Mucosa of descending colon (tissue), 3 donors: ENCODE results near the gene RALGAPA2. TPM values are rescaled to one million over a fixed set of nuclear protein-coding genes. Genes with fewer than 3 reads are reported as not detected.

ENCODE experiments used
- ATAC-seq: fragments of 200-7000 bp; cut with Tn5 transposase; one replicate; pipeline ENCODE4 v1.9.1; 2020; ENCODE audit warnings: mild to moderate bottlenecking, moderate library complexity
- DNase-seq, 3 donors: peaks; one replicate each; pipeline ENCODE4 v3.0.0-alpha.2; 2020
- H3K36me3 ChIP-seq: fragments of 200-600 bp; one replicate; pipeline ENCODE4 v1.8.0; 2021; ENCODE audit warnings: low read depth, mild to moderate bottlenecking
- H3K4me1 ChIP-seq: fragments of 200-600 bp; one replicate; pipeline ENCODE4 v1.8.0; 2021; ENCODE audit warnings: low read depth, mild to moderate bottlenecking
- H3K4me3 ChIP-seq: fragments of 200-600 bp; one replicate; pipeline ENCODE4 v1.8.0; 2021; ENCODE audit warnings: mild to moderate bottlenecking
- H3K9me3 ChIP-seq: fragments of 200-600 bp; one replicate; pipeline ENCODE4 v1.8.0; 2021; ENCODE audit warnings: mild to moderate bottlenecking
- intact Hi-C, 2 donors: fragments of 100-400 bp; cut with DNase I in 1 of 2; cut with micrococcal nuclease in 1 of 2; formaldehyde crosslinking; loops; one replicate each; pipeline versions ENCODE4 v1.11.0 to v1.11.1; 2022; cut with DNase I, micrococcal nuclease
- total RNA-seq, 3 donors: library from RNA; stranded (reverse); fragmentation: NEBNext Ultra II Directional in 2 of 3; extraction: Animal tissue kit (Norgen Biotek cat#: 25700) in 2 of 3; gene quantifications; one replicate each; pipeline versions ENCODE4 v1.2.1 to v1.2.4, GENCODE V29; 2021 to 2023
- TF ChIP-seq, protein P1 (sequence below): fragments of 200-600 bp; IDR thresholded peaks from one replicate; pipeline ENCODE4 v1.8.0; 2022; ENCODE audit warnings: antibody characterized with exemption, mild to moderate bottlenecking
- donor health status: DM: no; HTN: no; CAD: no; lungs with moderate emphysema.
- donor health status: DM: no; HTN: no; CAD: no.
- donor health status: DM: no; HTN: yes; CAD: no.

The RALGAPA2 gene
- total RNA-seq, 3 donors from 2014 or later: 46.3 to 85.9 (median 66.9) TPM

DNA sequence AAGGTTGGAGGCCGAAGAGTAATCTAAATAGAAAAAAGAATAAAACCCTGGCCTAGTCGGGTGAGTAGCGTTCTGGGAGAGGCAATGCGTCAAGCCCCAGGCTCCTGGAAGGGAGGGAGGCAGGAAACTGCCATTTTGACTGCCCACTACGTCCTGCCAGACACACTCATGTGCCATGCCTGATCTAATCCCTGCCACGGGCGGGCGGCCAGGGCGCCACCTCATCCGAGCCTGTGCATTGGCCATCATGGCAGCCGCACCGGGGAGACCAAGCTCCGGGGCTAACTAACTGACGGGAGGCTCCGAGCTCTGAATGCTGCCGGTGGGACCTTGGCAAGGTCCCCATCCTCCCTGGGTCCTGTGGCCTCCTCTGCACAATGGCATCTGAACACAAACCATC lies 275.8 kb downstream of the RALGAPA2 start:
- intact Hi-C loops: no loop called here
- Histone ChIP-seq H3K36me3 (no peaks in the 10 kb centered on the region), H3K9me3 (no peaks in the 10 kb centered on the region), H3K4me1 (no peaks in the 10 kb centered on the region), H3K4me3 (no peak overlapping the region)
- DNase-seq: no peak
- TF ChIP-seq, protein P1, sequence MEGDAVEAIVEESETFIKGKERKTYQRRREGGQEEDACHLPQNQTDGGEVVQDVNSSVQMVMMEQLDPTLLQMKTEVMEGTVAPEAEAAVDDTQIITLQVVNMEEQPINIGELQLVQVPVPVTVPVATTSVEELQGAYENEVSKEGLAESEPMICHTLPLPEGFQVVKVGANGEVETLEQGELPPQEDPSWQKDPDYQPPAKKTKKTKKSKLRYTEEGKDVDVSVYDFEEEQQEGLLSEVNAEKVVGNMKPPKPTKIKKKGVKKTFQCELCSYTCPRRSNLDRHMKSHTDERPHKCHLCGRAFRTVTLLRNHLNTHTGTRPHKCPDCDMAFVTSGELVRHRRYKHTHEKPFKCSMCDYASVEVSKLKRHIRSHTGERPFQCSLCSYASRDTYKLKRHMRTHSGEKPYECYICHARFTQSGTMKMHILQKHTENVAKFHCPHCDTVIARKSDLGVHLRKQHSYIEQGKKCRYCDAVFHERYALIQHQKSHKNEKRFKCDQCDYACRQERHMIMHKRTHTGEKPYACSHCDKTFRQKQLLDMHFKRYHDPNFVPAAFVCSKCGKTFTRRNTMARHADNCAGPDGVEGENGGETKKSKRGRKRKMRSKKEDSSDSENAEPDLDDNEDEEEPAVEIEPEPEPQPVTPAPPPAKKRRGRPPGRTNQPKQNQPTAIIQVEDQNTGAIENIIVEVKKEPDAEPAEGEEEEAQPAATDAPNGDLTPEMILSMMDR: no peak
- no peak for ATAC-seq

DNA sequence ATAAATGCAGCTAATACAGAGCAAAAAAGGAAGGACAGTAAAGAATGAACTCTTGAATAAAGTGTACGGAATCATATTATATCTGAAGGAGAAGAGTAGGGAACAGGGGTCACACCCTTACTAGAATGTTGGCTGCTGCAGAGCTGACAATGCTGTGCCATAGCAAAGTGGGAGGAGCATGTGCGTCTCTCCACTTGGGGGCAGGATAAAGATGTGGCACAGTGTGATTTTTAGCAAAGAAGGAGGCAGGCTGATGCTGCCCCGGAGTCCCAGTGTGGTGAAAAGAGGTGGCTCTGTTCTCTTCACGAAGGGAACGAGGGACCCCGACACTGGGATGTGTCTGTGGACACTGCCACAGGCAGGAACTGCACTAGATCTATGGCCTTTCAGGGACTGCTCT lies 277.0 kb downstream of the RALGAPA2 start:
- H3K4me3 ChIP-seq: no peak overlapping the region
- no peaks in the 10 kb centered on the region for H3K9me3 ChIP-seq
- DNase-seq (no peak), ATAC-seq (no peak)
- TF ChIP-seq, protein P1: no peak
- H3K36me3 ChIP-seq: no peaks in the 10 kb centered on the region
- no peaks in the 10 kb centered on the region for H3K4me1 ChIP-seq
- intact Hi-C loops: no loop called here

DNA sequence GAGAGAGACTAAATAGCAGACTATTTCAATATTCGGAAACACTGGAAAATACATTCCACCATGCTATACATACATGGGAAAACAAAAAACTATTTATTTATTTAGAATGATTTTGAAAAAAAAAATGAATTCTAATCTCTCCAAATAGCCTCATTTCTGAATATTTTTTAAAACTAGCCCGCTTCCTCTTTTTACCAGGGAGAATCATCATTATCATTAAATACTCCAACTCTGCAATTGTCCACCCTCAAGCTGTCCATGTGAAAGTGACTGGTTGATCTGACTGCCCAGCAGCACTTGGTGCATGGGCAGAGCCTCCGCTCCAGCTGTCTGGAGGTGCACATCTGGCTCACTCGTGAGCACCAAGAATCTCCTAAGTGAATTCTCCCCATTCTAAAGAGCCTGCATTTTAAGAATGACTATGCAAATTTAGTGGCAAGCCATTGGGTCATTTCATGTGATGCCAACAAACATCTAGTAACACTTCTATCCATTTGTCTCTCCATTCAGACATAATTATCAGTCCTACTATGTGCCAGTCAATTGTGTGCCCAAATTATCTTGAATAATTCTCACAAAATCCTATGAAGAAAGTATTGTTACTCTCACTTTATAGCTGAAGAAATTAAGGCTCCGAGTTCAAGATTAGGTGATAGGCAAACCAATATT lies 279.7 kb downstream of the RALGAPA2 start:
- Histone ChIP-seq H3K36me3 (no peaks in the 10 kb centered on the region), H3K4me3 (no peak overlapping the region), H3K4me1 (no peaks in the 10 kb centered on the region), H3K9me3 (no peaks in the 10 kb centered on the region)
- TF ChIP-seq, protein P1: no peak
- intact Hi-C loops: no loop called here
- DNase-seq (no peak), ATAC-seq (no peak)

DNA sequence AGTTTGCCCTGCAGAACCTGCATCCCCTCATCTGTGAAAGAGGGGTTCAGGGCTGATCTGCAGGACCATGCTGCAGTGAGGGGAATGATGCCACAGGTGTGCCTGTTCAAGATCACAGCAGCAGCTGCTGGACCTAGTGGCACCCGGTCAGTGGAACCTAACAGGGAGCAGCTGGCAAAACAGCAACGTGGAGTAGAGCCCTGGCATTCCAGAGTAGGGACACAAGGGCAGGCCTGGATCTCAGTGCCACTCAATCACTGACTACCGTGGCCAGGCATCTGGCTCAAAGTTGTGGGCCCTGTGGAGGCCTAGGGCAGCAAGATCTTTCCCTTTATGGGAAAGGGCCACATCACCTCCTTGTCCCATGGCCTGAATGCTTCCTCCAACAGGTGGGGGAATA lies 282.4 kb downstream of the RALGAPA2 start:
- no peak overlapping the region for H3K4me3 ChIP-seq
- no peak for ATAC-seq
- H3K36me3 ChIP-seq: no peaks in the 10 kb centered on the region
- intact Hi-C loops: no loop called here
- TF ChIP-seq, protein P1: no peak
- H3K9me3 ChIP-seq: no peaks in the 10 kb centered on the region
- no peak for DNase-seq
- H3K4me1 ChIP-seq: no peaks in the 10 kb centered on the region

DNA sequence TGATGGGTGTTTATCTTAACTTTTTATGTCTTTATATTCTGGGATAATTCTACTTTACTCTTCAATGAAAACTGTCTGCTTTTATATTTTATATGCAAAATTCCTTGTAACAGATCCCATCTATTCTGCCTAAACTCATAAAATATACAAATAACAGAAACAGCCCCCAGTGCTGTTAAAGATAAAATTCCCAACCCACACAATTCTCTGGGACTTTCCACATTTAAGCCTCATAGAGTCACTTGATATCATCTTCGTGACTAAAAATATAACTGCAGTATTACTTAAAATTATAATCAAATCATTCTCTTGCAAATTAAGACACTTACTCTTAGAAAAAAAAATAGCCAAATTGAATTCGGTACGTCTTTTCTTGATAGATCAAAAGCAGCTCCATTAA lies 284.4 kb downstream of the RALGAPA2 start:
- Histone ChIP-seq H3K36me3 (no peaks in the 10 kb centered on the region), H3K9me3 (no peaks in the 10 kb centered on the region), H3K4me1 (no peaks in the 10 kb centered on the region), H3K4me3 (no peak overlapping the region)
- ATAC-seq: no peak
- TF ChIP-seq, protein P1: no peak
- no peak for DNase-seq
- intact Hi-C loops: no loop called here
